ENCODE measurements around the gene CRISP3.

The CRISP3 gene

DNA sequence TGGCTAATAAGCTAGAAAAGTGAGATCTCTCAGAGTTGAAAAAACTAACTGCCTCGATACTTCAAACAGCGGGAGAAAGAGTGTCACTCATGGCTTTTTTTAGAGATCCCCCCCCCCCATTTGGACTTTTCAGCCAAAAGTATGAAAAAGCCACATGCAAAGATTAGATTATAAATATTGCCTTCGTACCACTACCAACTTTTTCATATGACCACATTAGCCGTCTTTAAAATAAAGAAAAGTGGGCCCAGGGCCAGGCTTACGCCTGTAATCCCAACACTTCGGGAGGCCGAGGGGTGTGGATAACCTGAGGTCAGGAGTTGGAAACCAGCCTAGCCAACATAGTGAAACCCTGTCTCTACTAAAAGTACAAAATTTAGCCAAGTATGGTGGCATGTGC is 38.5 kb upstream of the CRISP3 start:
- H4K8ac ChIP-seq (ENCODE audit: low read depth, low read length) = no peak overlapping the region
- H3K79me2 ChIP-seq (ENCODE audit: control insufficient read depth, insufficient read depth, low read length, poor library complexity) = no peaks in the 10 kb centered on the region
- H3K14ac ChIP-seq (ENCODE audit: low read length) = no peak overlapping the region
- WGBS (ENCODE audit: extremely low coverage, insufficient coverage, insufficient read length) = no CpG with 5 or more reads among the region's 7 CpGs
- no peaks in the 10 kb centered on the region for H3K9me3 ChIP-seq (ENCODE audit: insufficient read depth, low read depth, low read length)
- no peak overlapping the region for H2AK5ac ChIP-seq (ENCODE audit: low read length)
- H3K79me1 ChIP-seq (ENCODE audit: low read length) = no peaks in the 10 kb centered on the region
- H3K4me3 ChIP-seq (ENCODE audit: low read depth, low read length) = no peak overlapping the region
- no peak overlapping the region for H2BK120ac ChIP-seq (ENCODE audit: insufficient read depth, low read length, poor library complexity)
- no peak overlapping the region for H3K9ac ChIP-seq (ENCODE audit: low read length)
- no peak overlapping the region for H4K91ac ChIP-seq (ENCODE audit: low read depth, low read length)
- no peak overlapping the region for H2AFZ ChIP-seq (ENCODE audit: insufficient read depth, low read length, poor library complexity)
- no peak overlapping the region for H3K4ac ChIP-seq (ENCODE audit: low read depth, low read length)
- no peak overlapping the region for H3K4me2 ChIP-seq (ENCODE audit: low read length)
- no peaks in the 10 kb centered on the region for H3K4me1 ChIP-seq (ENCODE audit: control insufficient read depth in 1 of 2, insufficient read depth in 2 of 2, low read length in 2 of 2)
- DNase-seq = no peak
- H3K36me3 ChIP-seq (ENCODE audit: control insufficient read depth in 1 of 2, insufficient read depth in 2 of 2, low read length in 2 of 2) = no peaks in the 10 kb centered on the region
- no peaks in the 10 kb centered on the region for H3K27me3 ChIP-seq (ENCODE audit: insufficient read depth, low read length)
- no peak overlapping the region for H2BK5ac ChIP-seq (ENCODE audit: low read depth, low read length, poor library complexity)
- no peak overlapping the region for H3K23ac ChIP-seq (ENCODE audit: low read length)
- H3K27ac ChIP-seq (ENCODE audit: low read depth, low read length) = no peak overlapping the region
- no peak overlapping the region for H2BK12ac ChIP-seq (ENCODE audit: low read length)
- no peak overlapping the region for H3K18ac ChIP-seq (ENCODE audit: low read length)
- no peak overlapping the region for H4K12ac ChIP-seq (ENCODE audit: low read depth, low read length)

DNA sequence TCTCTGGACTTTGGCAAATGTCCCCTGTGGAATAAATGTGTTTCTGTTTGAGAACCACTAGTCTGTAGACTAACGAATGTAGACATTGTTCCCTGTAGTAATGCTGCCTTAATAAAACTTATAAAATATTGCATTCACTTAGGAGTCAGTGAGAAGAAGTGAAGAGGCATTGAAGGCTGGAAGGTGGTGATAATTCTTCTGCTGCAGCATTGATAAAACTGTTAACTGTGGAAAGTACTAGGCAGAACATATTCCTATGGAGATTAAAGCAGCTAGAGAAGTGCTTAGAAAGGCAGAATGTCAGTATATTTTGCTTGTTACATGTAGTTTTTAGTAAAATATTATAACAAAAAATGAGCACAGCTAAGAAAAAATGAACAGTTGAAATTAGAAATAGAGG is 38.1 kb upstream of the CRISP3 start:
- H2BK12ac ChIP-seq (ENCODE audit: low read length) = no peak overlapping the region
- no peak overlapping the region for H3K4me3 ChIP-seq (ENCODE audit: low read depth, low read length)
- no peaks in the 10 kb centered on the region for H3K9me3 ChIP-seq (ENCODE audit: insufficient read depth, low read depth, low read length)
- H3K79me1 ChIP-seq (ENCODE audit: low read length) = no peaks in the 10 kb centered on the region
- no peaks in the 10 kb centered on the region for H3K79me2 ChIP-seq (ENCODE audit: control insufficient read depth, insufficient read depth, low read length, poor library complexity)
- H3K27ac ChIP-seq (ENCODE audit: low read depth, low read length) = no peak overlapping the region
- H3K27me3 ChIP-seq (ENCODE audit: insufficient read depth, low read length) = no peaks in the 10 kb centered on the region
- H3K4me1 ChIP-seq (ENCODE audit: control insufficient read depth in 1 of 2, insufficient read depth in 2 of 2, low read length in 2 of 2) = no peaks in the 10 kb centered on the region
- no peak overlapping the region for H2BK5ac ChIP-seq (ENCODE audit: low read depth, low read length, poor library complexity)
- H3K14ac ChIP-seq (ENCODE audit: low read length) = no peak overlapping the region
- H3K4me2 ChIP-seq (ENCODE audit: low read length) = no peak overlapping the region
- H3K9ac ChIP-seq (ENCODE audit: low read length) = no peak overlapping the region
- no peak overlapping the region for H4K8ac ChIP-seq (ENCODE audit: low read depth, low read length)
- H4K91ac ChIP-seq (ENCODE audit: low read depth, low read length) = no peak overlapping the region
- H2BK120ac ChIP-seq (ENCODE audit: insufficient read depth, low read length, poor library complexity) = no peak overlapping the region
- WGBS (ENCODE audit: extremely low coverage, insufficient coverage, insufficient read length) = no CpG with 5 or more reads among the region's 1 CpG
- H2AK5ac ChIP-seq (ENCODE audit: low read length) = no peak overlapping the region
- no peak for DNase-seq
- no peak overlapping the region for H3K23ac ChIP-seq (ENCODE audit: low read length)
- H2AFZ ChIP-seq (ENCODE audit: insufficient read depth, low read length, poor library complexity) = no peak overlapping the region
- H3K4ac ChIP-seq (ENCODE audit: low read depth, low read length) = no peak overlapping the region
- H3K18ac ChIP-seq (ENCODE audit: low read length) = no peak overlapping the region
- H4K12ac ChIP-seq (ENCODE audit: low read depth, low read length) = no peak overlapping the region
- H3K36me3 ChIP-seq (ENCODE audit: control insufficient read depth in 1 of 2, insufficient read depth in 2 of 2, low read length in 2 of 2) = no peaks in the 10 kb centered on the region

DNA sequence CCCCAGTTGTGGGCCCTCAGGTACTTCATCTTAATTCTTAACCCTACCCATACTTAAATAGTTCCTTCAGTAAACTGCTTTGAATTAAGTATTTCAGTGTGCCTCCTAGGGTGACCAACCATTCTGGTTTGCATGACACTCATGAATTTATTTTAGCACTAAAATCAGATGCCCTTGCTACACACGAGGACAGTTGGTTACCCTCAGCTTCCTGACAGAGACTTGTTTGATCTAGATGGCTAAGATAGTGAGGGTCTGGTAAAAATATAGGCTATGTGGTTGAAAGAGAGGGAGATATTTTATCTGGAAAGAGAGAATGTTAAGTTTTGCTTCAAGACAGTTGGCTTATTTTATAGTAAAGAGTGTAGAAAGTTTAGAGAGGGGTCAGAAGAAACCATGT is 32.3 kb upstream of the CRISP3 start:
- Histone ChIP-seq H3K4ac (ENCODE audit: low read depth, low read length) (no peak overlapping the region), H3K4me3 (ENCODE audit: low read depth, low read length) (no peak overlapping the region)

DNA sequence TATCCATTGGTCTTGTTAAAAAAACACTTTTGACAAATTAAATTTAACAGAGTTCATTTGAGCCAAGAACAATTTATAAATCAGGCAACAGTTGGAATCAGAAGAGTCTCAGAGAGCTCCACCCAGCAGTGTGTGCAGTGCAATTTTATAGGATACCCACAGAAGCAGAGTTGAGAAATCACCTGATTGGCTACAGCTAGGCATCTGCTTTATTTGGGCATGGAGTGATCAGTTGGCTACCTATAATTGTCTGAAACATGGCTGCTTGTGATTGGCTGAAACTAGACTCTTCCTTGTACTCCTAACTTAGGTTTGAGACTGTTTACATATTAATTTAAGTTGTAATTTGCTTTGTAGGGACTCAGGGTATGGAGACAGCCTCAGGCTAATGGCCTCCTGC is 30.9 kb upstream of the CRISP3 start:
- H3K9ac ChIP-seq (ENCODE audit: low read length) = no peak overlapping the region
- no peak overlapping the region for H3K4me2 ChIP-seq (ENCODE audit: low read length)
- H4K91ac ChIP-seq (ENCODE audit: low read depth, low read length) = no peak overlapping the region
- no peak overlapping the region for H2AFZ ChIP-seq (ENCODE audit: insufficient read depth, low read length, poor library complexity)
- no peak overlapping the region for H2BK5ac ChIP-seq (ENCODE audit: low read depth, low read length, poor library complexity)
- H3K4ac ChIP-seq (ENCODE audit: low read depth, low read length) = no peak overlapping the region
- no peaks in the 10 kb centered on the region for H3K9me3 ChIP-seq (ENCODE audit: insufficient read depth, low read depth, low read length)
- no peak overlapping the region for H2BK12ac ChIP-seq (ENCODE audit: low read length)
- H2AK5ac ChIP-seq (ENCODE audit: low read length) = no peak overlapping the region
- no peak overlapping the region for H3K14ac ChIP-seq (ENCODE audit: low read length)
- no peaks in the 10 kb centered on the region for H3K27me3 ChIP-seq (ENCODE audit: insufficient read depth, low read length)
- no peaks in the 10 kb centered on the region for H3K79me2 ChIP-seq (ENCODE audit: control insufficient read depth, insufficient read depth, low read length, poor library complexity)
- H3K23ac ChIP-seq (ENCODE audit: low read length) = no peak overlapping the region
- no peak overlapping the region for H3K27ac ChIP-seq (ENCODE audit: low read depth, low read length)
- H3K4me3 ChIP-seq (ENCODE audit: low read depth, low read length) = no peak overlapping the region
- H2BK120ac ChIP-seq (ENCODE audit: insufficient read depth, low read length, poor library complexity) = no peak overlapping the region
- no peak overlapping the region for H4K8ac ChIP-seq (ENCODE audit: low read depth, low read length)
- no peak overlapping the region for H4K12ac ChIP-seq (ENCODE audit: low read depth, low read length)
- no peaks in the 10 kb centered on the region for H3K79me1 ChIP-seq (ENCODE audit: low read length)
- no peak for DNase-seq
- H3K36me3 ChIP-seq (ENCODE audit: control insufficient read depth in 1 of 2, insufficient read depth in 2 of 2, low read length in 2 of 2) = no peaks in the 10 kb centered on the region
- H3K4me1 ChIP-seq (ENCODE audit: control insufficient read depth in 1 of 2, insufficient read depth in 2 of 2, low read length in 2 of 2) = no peaks in the 10 kb centered on the region
- no peak overlapping the region for H3K18ac ChIP-seq (ENCODE audit: low read length)

More for the DNA sequence above, 32.3 kb upstream of the CRISP3 start:
- no peak overlapping the region for H3K14ac ChIP-seq (ENCODE audit: low read length)
- no peak overlapping the region for H3K9ac ChIP-seq (ENCODE audit: low read length)
- no peaks in the 10 kb centered on the region for H3K27me3 ChIP-seq (ENCODE audit: insufficient read depth, low read length)
- H3K23ac ChIP-seq (ENCODE audit: low read length) = no peak overlapping the region
- no peaks in the 10 kb centered on the region for H3K9me3 ChIP-seq (ENCODE audit: insufficient read depth, low read depth, low read length)
- no peak overlapping the region for H3K4me2 ChIP-seq (ENCODE audit: low read length)
- H4K8ac ChIP-seq (ENCODE audit: low read depth, low read length) = no peak overlapping the region
- no peak overlapping the region for H3K27ac ChIP-seq (ENCODE audit: low read depth, low read length)
- no CpG with 5 or more reads among the region's 1 CpG for WGBS (ENCODE audit: extremely low coverage, insufficient coverage, insufficient read length)
- H3K18ac ChIP-seq (ENCODE audit: low read length) = no peak overlapping the region
- no peaks in the 10 kb centered on the region for H3K79me2 ChIP-seq (ENCODE audit: control insufficient read depth, insufficient read depth, low read length, poor library complexity)
- H2BK5ac ChIP-seq (ENCODE audit: low read depth, low read length, poor library complexity) = no peak overlapping the region
- no peak overlapping the region for H2AK5ac ChIP-seq (ENCODE audit: low read length)
- no peak overlapping the region for H2AFZ ChIP-seq (ENCODE audit: insufficient read depth, low read length, poor library complexity)
- no peak overlapping the region for H2BK12ac ChIP-seq (ENCODE audit: low read length)
- H3K36me3 ChIP-seq (ENCODE audit: control insufficient read depth in 1 of 2, insufficient read depth in 2 of 2, low read length in 2 of 2) = no peaks in the 10 kb centered on the region
- H2BK120ac ChIP-seq (ENCODE audit: insufficient read depth, low read length, poor library complexity) = no peak overlapping the region
- no peak overlapping the region for H4K12ac ChIP-seq (ENCODE audit: low read depth, low read length)
- DNase-seq = no peak
- no peaks in the 10 kb centered on the region for H3K4me1 ChIP-seq (ENCODE audit: control insufficient read depth in 1 of 2, insufficient read depth in 2 of 2, low read length in 2 of 2)
- no peak overlapping the region for H4K91ac ChIP-seq (ENCODE audit: low read depth, low read length)
- no peaks in the 10 kb centered on the region for H3K79me1 ChIP-seq (ENCODE audit: low read length)

DNA sequence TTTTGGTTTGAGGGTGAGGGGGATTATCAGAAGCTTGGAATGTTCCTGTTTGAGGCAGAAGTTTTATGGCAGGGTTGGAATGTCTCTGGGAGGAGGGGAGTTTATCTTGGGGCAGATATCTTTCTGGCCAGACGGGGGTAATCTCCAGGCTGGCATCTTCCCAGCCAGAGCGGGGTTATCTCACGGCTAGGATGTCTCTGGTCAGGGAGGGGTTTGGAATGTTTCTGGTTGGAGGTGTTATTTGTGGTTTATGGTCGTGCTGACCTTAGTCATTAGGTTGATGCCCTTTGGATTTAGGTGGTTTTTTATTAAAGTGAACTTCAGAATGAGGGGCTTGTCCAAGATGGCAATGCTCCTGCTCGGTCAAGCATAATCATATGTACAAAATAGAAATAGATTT is 28.1 kb upstream of the CRISP3 start:
- no CpG with 5 or more reads among the region's 5 CpGs for WGBS (ENCODE audit: extremely low coverage, insufficient coverage, insufficient read length)
- H2AFZ ChIP-seq (ENCODE audit: insufficient read depth, low read length, poor library complexity) = no peak overlapping the region
- no peak for DNase-seq
- no peaks in the 10 kb centered on the region for H3K4me1 ChIP-seq (ENCODE audit: control insufficient read depth in 1 of 2, insufficient read depth in 2 of 2, low read length in 2 of 2)
- H3K14ac ChIP-seq (ENCODE audit: low read length) = no peak overlapping the region
- H3K36me3 ChIP-seq (ENCODE audit: control insufficient read depth in 1 of 2, insufficient read depth in 2 of 2, low read length in 2 of 2) = no peaks in the 10 kb centered on the region
- no peaks in the 10 kb centered on the region for H3K27me3 ChIP-seq (ENCODE audit: insufficient read depth, low read length)
- no peaks in the 10 kb centered on the region for H3K79me2 ChIP-seq (ENCODE audit: control insufficient read depth, insufficient read depth, low read length, poor library complexity)
- H2BK5ac ChIP-seq (ENCODE audit: low read depth, low read length, poor library complexity) = no peak overlapping the region
- no peaks in the 10 kb centered on the region for H3K9me3 ChIP-seq (ENCODE audit: insufficient read depth, low read depth, low read length)
- no peak overlapping the region for H4K91ac ChIP-seq (ENCODE audit: low read depth, low read length)
- H2BK12ac ChIP-seq (ENCODE audit: low read length) = no peak overlapping the region
- H4K12ac ChIP-seq (ENCODE audit: low read depth, low read length) = no peak overlapping the region
- H3K4me2 ChIP-seq (ENCODE audit: low read length) = no peak overlapping the region
- H4K8ac ChIP-seq (ENCODE audit: low read depth, low read length) = no peak overlapping the region
- no peak overlapping the region for H3K23ac ChIP-seq (ENCODE audit: low read length)
- no peak overlapping the region for H2BK120ac ChIP-seq (ENCODE audit: insufficient read depth, low read length, poor library complexity)
- H3K4ac ChIP-seq (ENCODE audit: low read depth, low read length) = no peak overlapping the region
- no peak overlapping the region for H3K4me3 ChIP-seq (ENCODE audit: low read depth, low read length)
- H3K18ac ChIP-seq (ENCODE audit: low read length) = no peak overlapping the region
- no peak overlapping the region for H3K9ac ChIP-seq (ENCODE audit: low read length)
- no peaks in the 10 kb centered on the region for H3K79me1 ChIP-seq (ENCODE audit: low read length)
- no peak overlapping the region for H3K27ac ChIP-seq (ENCODE audit: low read depth, low read length)
- H2AK5ac ChIP-seq (ENCODE audit: low read length) = no peak overlapping the region

All from trophoblast cell (in vitro differentiated cells and primary cell).